Right lobe of liver (tissue), 6 donors: ENCODE data around the gene ZYG11B. TPM values are rescaled to one million over a fixed set of nuclear protein-coding genes. Genes with fewer than 3 reads are reported as not detected.

Source experiments
- ATAC-seq, 4 donors: fragments of 200-7000 bp; cut with Tn5 transposase; one replicate each; pipeline ENCODE4 v1.9.1; 2020; ENCODE audit warnings: mild to moderate bottlenecking in 4 of 4, moderate library complexity in 4 of 4
- DNase-seq, 3 donors: peaks; one replicate each; pipeline ENCODE4 v3.0.0-alpha.2; 2020
- H3K27ac ChIP-seq, 3 donors: fragments of 200-600 bp; one replicate each; pipeline ENCODE4 v1.8.0; 2022
- H3K27me3 ChIP-seq, 2 donors: fragments of 200-600 bp; one replicate each; pipeline ENCODE4 v1.8.0; 2022
- H3K36me3 ChIP-seq, 4 donors: fragments of 200-600 bp; sonication (generic) in 1 of 4; one replicate each; pipeline versions ENCODE4 v1.5.1 to v1.8.0; 2017 to 2022; ENCODE audit warnings: control low read depth in 1 of 4
- H3K4me1 ChIP-seq, 4 donors: fragments of 200-600 bp; sonication (generic) in 1 of 4; one replicate each; pipeline versions ENCODE4 v1.5.1 to v1.8.0; 2017 to 2022; ENCODE audit warnings: control low read depth in 1 of 4
- H3K4me3 ChIP-seq, 3 donors: fragments of 200-600 bp; one replicate each; pipeline ENCODE4 v1.8.0; 2022
- H3K9me3 ChIP-seq, 4 donors: fragments of 200-600 bp; sonication (generic) in 1 of 4; one replicate each; pipeline versions ENCODE4 v1.5.1 to v1.8.0; 2017 to 2022; ENCODE audit warnings: control low read depth in 1 of 4
- POLR2A ChIP-seq: fragments of 450-650 bp; IDR thresholded peaks from one replicate; pipeline ENCODE4 v1.6.1; 2017; ENCODE audit warnings: antibody characterized with exemption, mild to moderate bottlenecking
- WGBS: methylation state at CpG from one replicate; pipeline ENCODE4 v1.1.6; 2018; ENCODE audit warnings: low coverage, low lambda C conversion rate; ENCODE audit not compliant: insufficient coverage; ENCODE audit errors: missing lambda C conversion rate; 5-methylcytosine and 5-hydroxymethylcytosine counted together
- intact Hi-C, 2 donors: fragments of 100-400 bp; cut with DNase I; formaldehyde crosslinking; loops; one replicate each; pipeline versions ENCODE4 v1.11.2 to v1.14.1; 2022
- total RNA-seq, 6 experiments: library from RNA; depleted of rRNA in 2 of 6; stranded (reverse); fragments of >200 nt in 2 of 6; fragmentation: NEBNext Ultra II Directional in 3 of 6; extraction: Animal tissue kit (Norgen Biotek cat#: 25700) in 3 of 6; gene quantifications; one replicate each; pipeline versions ENCODE4 v1.1.0 to v1.2.4, GENCODE V29; 2016 to 2023
- TF ChIP-seq, protein P1 (sequence below), 4 donors: fragments of 200-600 bp in 3 of 4; fragments of 450-650 bp in 1 of 4; IDR thresholded peaks; one replicate each; pipeline versions ENCODE4 v1.5.1 to v1.8.0; 2016 to 2022; ENCODE audit warnings: antibody characterized with exemption in 4 of 4, mild to moderate bottlenecking in 2 of 4
- donor health status: DM: no; HTN: yes; CAD: no.
- donor health status: DM: no; HTN: no; CAD: no.
- donor health status: DM: no; HTN: no; CAD: no.
- donor health status: DM: no; HTN: yes; CAD: no.
- donor health status: DM: no; HTN: yes; CAD: no.

ZYG11B gene
- total RNA-seq, 6 experiments from 2014 or later = 17.7 to 39.2 (median 30.9) TPM

DNA sequence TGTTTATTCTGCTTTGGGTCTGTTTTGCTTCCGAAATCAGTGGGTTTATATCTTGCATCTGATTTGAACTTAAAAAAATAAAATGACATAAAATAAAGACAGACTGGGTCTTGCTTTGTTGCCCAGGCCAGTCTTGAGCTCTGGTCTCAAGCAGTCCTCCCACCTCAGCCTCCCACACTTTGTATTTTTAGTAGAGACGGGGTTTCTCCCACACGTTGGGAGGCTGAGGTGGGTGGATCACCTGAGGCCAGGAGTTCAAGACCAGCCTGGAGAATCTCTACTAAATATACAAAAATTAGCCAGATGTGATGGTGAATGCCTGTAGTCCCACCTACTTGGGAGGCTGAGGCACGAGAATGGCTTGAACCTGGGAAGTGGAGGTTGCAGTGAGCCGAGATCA, 122.2 kb downstream of the ZYG11B start:
- TF ChIP-seq POLR2A = no peak
- TF ChIP-seq, protein P1, sequence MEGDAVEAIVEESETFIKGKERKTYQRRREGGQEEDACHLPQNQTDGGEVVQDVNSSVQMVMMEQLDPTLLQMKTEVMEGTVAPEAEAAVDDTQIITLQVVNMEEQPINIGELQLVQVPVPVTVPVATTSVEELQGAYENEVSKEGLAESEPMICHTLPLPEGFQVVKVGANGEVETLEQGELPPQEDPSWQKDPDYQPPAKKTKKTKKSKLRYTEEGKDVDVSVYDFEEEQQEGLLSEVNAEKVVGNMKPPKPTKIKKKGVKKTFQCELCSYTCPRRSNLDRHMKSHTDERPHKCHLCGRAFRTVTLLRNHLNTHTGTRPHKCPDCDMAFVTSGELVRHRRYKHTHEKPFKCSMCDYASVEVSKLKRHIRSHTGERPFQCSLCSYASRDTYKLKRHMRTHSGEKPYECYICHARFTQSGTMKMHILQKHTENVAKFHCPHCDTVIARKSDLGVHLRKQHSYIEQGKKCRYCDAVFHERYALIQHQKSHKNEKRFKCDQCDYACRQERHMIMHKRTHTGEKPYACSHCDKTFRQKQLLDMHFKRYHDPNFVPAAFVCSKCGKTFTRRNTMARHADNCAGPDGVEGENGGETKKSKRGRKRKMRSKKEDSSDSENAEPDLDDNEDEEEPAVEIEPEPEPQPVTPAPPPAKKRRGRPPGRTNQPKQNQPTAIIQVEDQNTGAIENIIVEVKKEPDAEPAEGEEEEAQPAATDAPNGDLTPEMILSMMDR (IDR thresholded peaks at IDR 0.05) = no peak
- no peaks in the 10 kb centered on the region for H3K4me1 ChIP-seq
- no peaks in the 10 kb centered on the region for H3K9me3 ChIP-seq
- intact Hi-C loops = no loop called here
- ATAC-seq = no peak
- H3K36me3 ChIP-seq = no peaks in the 10 kb centered on the region
- 78% methylated on average over 5 of the region's 5 CpGs for WGBS
- H3K4me3 ChIP-seq = no peak overlapping the region
- no peaks in the 10 kb centered on the region for H3K27me3 ChIP-seq
- no peak for DNase-seq
- no peak overlapping the region for H3K27ac ChIP-seq

DNA sequence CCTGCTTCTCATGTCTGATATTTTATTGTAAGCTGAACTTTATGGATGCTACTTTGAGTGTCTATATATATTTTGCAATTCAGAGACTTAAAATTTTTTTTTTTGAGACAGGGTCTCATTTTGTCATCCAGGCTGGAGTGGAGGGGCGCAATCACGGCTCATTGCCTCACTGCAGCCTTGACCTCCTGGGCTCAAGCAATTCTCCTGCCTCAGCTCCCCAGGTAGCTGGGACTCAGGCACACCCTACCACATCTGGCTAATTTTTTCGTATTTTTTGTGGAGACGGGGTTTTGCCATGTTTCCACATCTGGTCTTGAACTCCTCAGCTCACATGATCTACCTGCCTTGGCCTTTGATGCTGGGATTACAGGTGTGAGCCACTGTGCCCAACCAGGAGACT, 124.7 kb downstream of the ZYG11B start:
- Histone ChIP-seq H3K4me3 (no peak overlapping the region), H3K27me3 (no peaks in the 10 kb centered on the region), H3K9me3 (no peaks in the 10 kb centered on the region), H3K27ac (no peak overlapping the region), H3K36me3 (no peaks in the 10 kb centered on the region), H3K4me1 (no peaks in the 10 kb centered on the region)
- intact Hi-C loops = no loop called here
- DNase-seq (no peak), ATAC-seq (no peak)
- TF ChIP-seq, protein P1 (IDR thresholded peaks at IDR 0.05) = no peak
- TF ChIP-seq POLR2A = no peak
- WGBS = 89% methylated on average over 4 of the region's 4 CpGs

DNA sequence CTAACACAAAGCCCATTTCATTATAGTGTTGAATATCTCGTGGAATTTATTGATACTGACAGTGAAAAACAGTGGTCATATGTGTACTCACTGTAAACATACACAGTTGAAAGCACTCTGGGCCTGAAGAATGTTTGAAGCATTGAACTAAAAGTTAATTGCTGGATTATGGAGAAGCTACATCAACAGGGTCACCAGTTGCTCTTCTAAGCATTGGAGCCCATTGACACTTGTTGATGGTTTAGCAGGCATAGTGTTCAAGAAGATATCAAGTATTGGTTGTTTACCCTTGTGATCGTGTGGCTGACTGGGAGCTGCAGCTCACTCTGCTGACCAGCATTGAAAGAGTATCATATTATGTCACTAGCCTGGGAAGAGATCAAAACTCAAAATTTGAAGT, 126.6 kb downstream of the ZYG11B start:
- no peaks in the 10 kb centered on the region for H3K36me3 ChIP-seq
- DNase-seq (no peak), ATAC-seq (no peak)
- no peaks in the 10 kb centered on the region for H3K4me1 ChIP-seq
- H3K27ac ChIP-seq = no peak overlapping the region
- no peaks in the 10 kb centered on the region for H3K27me3 ChIP-seq
- H3K9me3 ChIP-seq = no peaks in the 10 kb centered on the region
- 84% methylated on average over 2 of the region's 2 CpGs for WGBS
- intact Hi-C loops = no loop called here
- no peak overlapping the region for H3K4me3 ChIP-seq
- TF ChIP-seq, protein P1 (IDR thresholded peaks at IDR 0.05) = no peak
- no peak for TF ChIP-seq POLR2A

DNA sequence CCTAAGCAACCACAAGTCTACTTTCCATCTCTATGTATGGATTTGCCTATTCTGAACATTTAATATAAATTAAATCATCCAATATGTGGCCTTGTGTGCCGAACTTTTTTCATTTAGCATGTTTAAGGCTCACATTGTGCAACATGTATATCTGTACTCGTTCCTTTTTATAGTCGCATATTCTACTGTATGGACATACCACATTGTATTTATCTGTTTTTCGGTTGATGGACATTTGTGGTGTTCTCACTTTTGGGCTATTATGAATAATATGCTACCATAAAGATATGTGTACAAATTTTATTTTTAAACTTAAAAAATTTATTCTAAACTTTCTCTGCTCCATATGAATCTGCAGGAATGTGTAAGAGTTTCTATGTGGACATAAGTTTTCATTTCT, 129.3 kb downstream of the ZYG11B start:
- intact Hi-C loops = no loop called here
- Histone ChIP-seq H3K27ac (no peak overlapping the region), H3K27me3 (no peaks in the 10 kb centered on the region), H3K9me3 (no peaks in the 10 kb centered on the region), H3K36me3 (no peaks in the 10 kb centered on the region), H3K4me1 (no peaks in the 10 kb centered on the region), H3K4me3 (no peak overlapping the region)
- no peak for TF ChIP-seq POLR2A
- TF ChIP-seq, protein P1 (IDR thresholded peaks at IDR 0.05) = no peak
- DNase-seq (no peak), ATAC-seq (no peak)
- WGBS = 95% methylated on average over 4 of the region's 4 CpGs

DNA sequence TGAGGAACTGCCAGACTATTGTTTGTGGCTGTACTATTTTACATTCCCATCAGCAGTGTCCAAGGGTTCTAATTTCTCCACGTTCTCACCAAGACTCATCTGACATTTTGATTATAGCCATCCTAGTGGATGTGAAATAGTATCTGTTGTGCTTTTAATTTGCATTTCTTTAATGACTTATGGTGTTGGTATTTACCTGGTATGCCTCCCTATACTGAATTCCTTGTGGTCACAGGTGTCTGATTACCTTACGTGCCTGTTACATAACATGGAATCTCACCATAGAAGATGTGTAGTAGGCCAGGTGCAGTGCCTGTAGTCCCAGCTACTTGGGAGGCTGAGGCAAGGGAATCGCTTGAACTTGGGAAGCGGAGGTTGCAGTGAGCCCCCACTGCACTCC, 129.8 kb downstream of the ZYG11B start:
- WGBS = 100% methylated on average over 4 of the region's 4 CpGs
- Histone ChIP-seq H3K27ac (no peak overlapping the region), H3K27me3 (no peaks in the 10 kb centered on the region), H3K9me3 (no peaks in the 10 kb centered on the region), H3K4me3 (no peak overlapping the region), H3K4me1 (no peaks in the 10 kb centered on the region), H3K36me3 (no peaks in the 10 kb centered on the region)
- DNase-seq = no peak
- intact Hi-C loops = no loop called here
- ATAC-seq = no peak
- TF ChIP-seq POLR2A = no peak
- TF ChIP-seq, protein P1 (IDR thresholded peaks at IDR 0.05) = no peak
